ENCODE data around the gene RAET1G.
"Not testable (repeated sequence)": the region's sequence is repeated elsewhere in the genome, so short reads cannot be mapped to it uniquely, and the experiment has no call there.

The RAET1G gene

GRCh38 chr6:149933461-149933860, 10.5 kb upstream of the RAET1G start:
- DNase-seq = no peak

- DNase-seq = no peak
Measured at GRCh38 chr6:149933036-149933435, 10.1 kb upstream of the RAET1G start.

GRCh38 chr6:149931501-149931900, 8.6 kb upstream of the RAET1G start:
- DNase-seq = no peak

- DNase-seq = no peak
Measured at GRCh38 chr6:149929422-149929821, 6.5 kb upstream of the RAET1G start.

GRCh38 chr6:149927025-149927424, 4.1 kb upstream of the RAET1G start:
- DNase-seq = not testable (repeated sequence)

GRCh38 chr6:149925974-149926777, 3.3 kb upstream of the RAET1G start:
- DNase-seq = peak; percentile 79

- DNase-seq = no peak
Measured at GRCh38 chr6:149925253-149925973, 2.5 kb upstream of the RAET1G start.

GRCh38 chr6:149924933-149925252, 2.0 kb upstream of the RAET1G start:
- no peak for DNase-seq

GRCh38 chr6:149924206-149924932, 1.4 kb upstream of the RAET1G start:
- no peak for DNase-seq

GRCh38 chr6:149923327-149923986, 536 bp upstream of the RAET1G start:
- no peak for DNase-seq

GRCh38 chr6:149922091-149922490, 830 bp downstream of the RAET1G start:
- DNase-seq = not testable (repeated sequence)

- no peak for DNase-seq
Measured at GRCh38 chr6:149921361-149921760, 1.6 kb downstream of the RAET1G start.

- no peak for DNase-seq
Measured at GRCh38 chr6:149919834-149920225, 3.1 kb downstream of the RAET1G start.

GRCh38 chr6:149919126-149919833, 3.6 kb downstream of the RAET1G start:
- DNase-seq = not testable (repeated sequence)

GRCh38 chr6:149918151-149918905, 4.6 kb downstream of the RAET1G start:
- no peak for DNase-seq

GRCh38 chr6:149917679-149918078, 5.2 kb downstream of the RAET1G start:
- DNase-seq = no peak

GRCh38 chr6:149915970-149916865, 6.7 kb downstream of the RAET1G start:
- DNase-seq = no peak

GRCh38 chr6:149913540-149914240, 9.2 kb downstream of the RAET1G start:
- no peak for DNase-seq

GRCh38 chr6:149913085-149913484, 9.8 kb downstream of the RAET1G start:
- no peak for DNase-seq

- DNase-seq = not testable (repeated sequence)
Measured at GRCh38 chr6:149912680-149913079, 10.2 kb downstream of the RAET1G start.
